ENCODE results near the gene TMEM165.

- TF ChIP-seq CTCF (IDR thresholded peaks at IDR 0.05; ENCODE audit: low read length) (no peak), EZH2 (optimal IDR thresholded peaks at IDR 0.05; ENCODE audit: low read depth, low read length) (no peak), EZH2phosphoT487 (IDR thresholded peaks at IDR 0.05; ENCODE audit: low read length) (no peak)
These were observed 10.8 kb downstream of the TMEM165 start for GRCh38 chr4:55406545-55406944.

All from MM.1S (cell line).